Neutrophil (primary cell): Measurements from ENCODE around the gene PGLYRP1.

ENCODE experiments used
- H3K27ac ChIP-seq: fragments of 200-600 bp; sonication (generic); 2 replicates; pipeline ENCODE4 v1.5.1; 2016; ENCODE audit warnings: mild to moderate bottlenecking, moderate library complexity
- H3K27me3 ChIP-seq: fragments of 200-600 bp; sonication (generic); 2 replicates; pipeline ENCODE4 v1.6.0; 2016; ENCODE audit warnings: mild to moderate bottlenecking
- H3K36me3 ChIP-seq: fragments of 200-600 bp; sonication (generic); 2 replicates; pipeline ENCODE4 v1.5.1; 2017
- H3K4me1 ChIP-seq, 2 experiments: fragments of 200-600 bp in 1 of 2; sonication (generic) in 1 of 2; 1 replicate in 1 of 2; 2 replicates in 1 of 2; pipeline versions ENCODE4 v1.5.1 to v1.6.1; 2013 to 2016; ENCODE audit warnings: low read depth in 1 of 2, low read length in 1 of 2, mild to moderate bottlenecking in 1 of 2, moderate library complexity in 1 of 2; ENCODE audit not compliant: control insufficient read depth in 1 of 2, insufficient read depth in 1 of 2
- H3K4me3 ChIP-seq, 2 experiments: fragments of 200-600 bp in 1 of 2; sonication (generic) in 1 of 2; 1 replicate in 1 of 2; 2 replicates in 1 of 2; pipeline ENCODE4 v1.5.1; 2013 to 2016; ENCODE audit warnings: low read depth in 1 of 2, low read length in 1 of 2, mild to moderate bottlenecking in 1 of 2, moderate library complexity in 1 of 2
- H3K9me3 ChIP-seq: fragments of 200-600 bp; sonication (generic); 2 replicates; pipeline ENCODE4 v1.5.1; 2016
- TF ChIP-seq, protein P1 (sequence below): fragments of 200-600 bp; sonication (generic); IDR thresholded peaks from 2 replicates; pipeline ENCODE4 v1.5.1; 2016; ENCODE audit warnings: antibody characterized with exemption

PGLYRP1 gene

DNA sequence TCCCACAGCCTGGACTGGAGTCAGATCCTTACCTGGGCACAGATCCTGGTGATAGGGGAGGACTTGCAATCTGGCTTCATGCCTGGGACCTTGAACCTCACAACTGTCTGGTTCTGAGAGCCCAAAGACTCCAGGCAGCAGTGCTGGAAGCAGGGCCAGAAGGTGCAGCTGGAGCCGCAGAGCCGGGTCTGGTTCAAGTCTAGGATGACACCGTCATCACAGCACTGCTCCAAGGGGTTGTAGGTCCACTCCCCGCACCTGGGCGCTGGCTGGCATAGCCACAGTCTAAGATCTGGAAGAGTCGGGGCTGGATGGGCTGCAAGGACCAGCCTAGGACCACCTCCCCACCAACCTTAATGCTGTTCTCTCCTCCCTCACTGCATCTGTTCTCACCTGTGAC, 17.3 kb upstream of the PGLYRP1 start:
- Histone ChIP-seq H3K9me3 (no peaks in the 10 kb centered on the region), H3K27ac (no peak overlapping the region), H3K27me3 (peaks cover 71% of the 10 kb centered on the region), H3K36me3 (no peaks in the 10 kb centered on the region), H3K4me1 (no peaks in the 10 kb centered on the region), H3K4me3 (no peak overlapping the region)
- TF ChIP-seq, protein P1, sequence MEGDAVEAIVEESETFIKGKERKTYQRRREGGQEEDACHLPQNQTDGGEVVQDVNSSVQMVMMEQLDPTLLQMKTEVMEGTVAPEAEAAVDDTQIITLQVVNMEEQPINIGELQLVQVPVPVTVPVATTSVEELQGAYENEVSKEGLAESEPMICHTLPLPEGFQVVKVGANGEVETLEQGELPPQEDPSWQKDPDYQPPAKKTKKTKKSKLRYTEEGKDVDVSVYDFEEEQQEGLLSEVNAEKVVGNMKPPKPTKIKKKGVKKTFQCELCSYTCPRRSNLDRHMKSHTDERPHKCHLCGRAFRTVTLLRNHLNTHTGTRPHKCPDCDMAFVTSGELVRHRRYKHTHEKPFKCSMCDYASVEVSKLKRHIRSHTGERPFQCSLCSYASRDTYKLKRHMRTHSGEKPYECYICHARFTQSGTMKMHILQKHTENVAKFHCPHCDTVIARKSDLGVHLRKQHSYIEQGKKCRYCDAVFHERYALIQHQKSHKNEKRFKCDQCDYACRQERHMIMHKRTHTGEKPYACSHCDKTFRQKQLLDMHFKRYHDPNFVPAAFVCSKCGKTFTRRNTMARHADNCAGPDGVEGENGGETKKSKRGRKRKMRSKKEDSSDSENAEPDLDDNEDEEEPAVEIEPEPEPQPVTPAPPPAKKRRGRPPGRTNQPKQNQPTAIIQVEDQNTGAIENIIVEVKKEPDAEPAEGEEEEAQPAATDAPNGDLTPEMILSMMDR = no peak

DNA sequence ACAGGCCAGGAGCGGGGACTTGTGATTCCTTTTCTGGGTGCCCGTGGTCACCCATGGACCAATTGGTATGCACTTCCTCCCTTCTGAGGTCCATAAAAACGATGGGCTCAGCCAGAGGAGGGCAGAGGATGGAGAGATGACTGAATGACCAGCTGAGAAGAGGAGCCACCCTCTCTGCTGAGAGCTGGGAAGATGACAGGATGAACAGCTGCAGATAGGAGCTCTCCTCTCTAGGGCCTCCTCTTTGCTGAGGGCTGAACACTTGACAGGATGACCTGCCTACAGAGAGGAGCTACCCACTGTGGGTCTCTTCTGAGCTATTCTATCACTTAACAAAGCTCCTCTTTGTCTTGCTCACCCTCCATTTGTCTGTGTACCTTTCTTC, 13.9 kb upstream of the PGLYRP1 start:
- H3K4me3 ChIP-seq = no peak overlapping the region

GRCh38 chr19:46035986-46036743, 13.3 kb upstream of the PGLYRP1 start:
- H3K9me3 ChIP-seq = no peaks in the 10 kb centered on the region
- no peaks in the 10 kb centered on the region for H3K36me3 ChIP-seq
- peaks cover 45% of the 10 kb centered on the region for H3K27me3 ChIP-seq
- H3K4me1 ChIP-seq = no peaks in the 10 kb centered on the region
- H3K4me3 ChIP-seq = no peak overlapping the region
- TF ChIP-seq, protein P1 = no peak
- no peak overlapping the region for H3K27ac ChIP-seq

More for the DNA sequence above, 13.9 kb upstream of the PGLYRP1 start:
- H3K27ac ChIP-seq = no peak overlapping the region
- H3K4me1 ChIP-seq = no peaks in the 10 kb centered on the region
- TF ChIP-seq, protein P1 = no peak
- H3K9me3 ChIP-seq = no peaks in the 10 kb centered on the region
- H3K36me3 ChIP-seq = no peaks in the 10 kb centered on the region
- peaks cover 47% of the 10 kb centered on the region for H3K27me3 ChIP-seq

DNA sequence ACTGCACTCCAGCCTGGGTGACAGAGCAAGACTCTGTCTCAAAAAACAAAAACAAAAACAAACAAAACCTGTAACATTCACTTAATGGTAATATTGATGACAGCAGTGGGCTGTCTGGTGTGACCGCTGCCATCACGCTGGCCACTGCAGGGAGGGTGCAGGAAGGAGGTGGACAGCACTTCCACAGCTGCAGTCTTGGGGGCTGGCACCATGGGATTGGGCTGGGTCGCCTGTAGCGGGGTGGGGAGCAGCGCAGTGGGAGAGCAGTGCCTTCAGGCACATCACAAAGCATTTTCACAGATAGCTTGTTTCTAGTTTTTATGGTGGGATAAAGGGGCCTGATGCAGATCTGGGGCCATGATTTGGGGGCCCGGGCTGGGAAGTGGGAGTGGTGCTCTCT, 12.7 kb upstream of the PGLYRP1 start:
- Histone ChIP-seq H3K4me1 (peaks cover 0 to 2% of the 10 kb centered on the region in 2 experiments), H3K4me3 (no peak overlapping the region), H3K9me3 (no peaks in the 10 kb centered on the region), H3K27ac (no peak overlapping the region), H3K27me3 (peaks cover 43% of the 10 kb centered on the region), H3K36me3 (peaks cover under 1% of the 10 kb centered on the region)
- TF ChIP-seq, protein P1 = no peak

- TF ChIP-seq, protein P1 = no peak
- H3K27ac ChIP-seq = no peak overlapping the region
- peaks cover 6% of the 10 kb centered on the region for H3K36me3 ChIP-seq
- H3K4me1 ChIP-seq = peaks cover 9 to 12% of the 10 kb centered on the region in 2 experiments
- peaks cover 39% of the 10 kb centered on the region for H3K27me3 ChIP-seq
- H3K4me3 ChIP-seq = no peak overlapping the region
- no peaks in the 10 kb centered on the region for H3K9me3 ChIP-seq
These were observed 10.5 kb upstream of the PGLYRP1 start for GRCh38 chr19:46033401-46033800.
